GM23248 (cell line): Measurements from ENCODE around the gene KCNC3. TPM values are rescaled to one million over a fixed set of nuclear protein-coding genes. Genes with fewer than 3 reads are reported as not detected.

ENCODE experiments used
- DNase-seq: peaks from one replicate; pipeline ENCODE4 v3.0.0-alpha.2; 2015
- H2AFZ ChIP-seq: fragments of 200-600 bp; sonication (generic); 2 replicates; pipeline ENCODE4 v1.6.1; 2016; ENCODE audit warnings: antibody characterized with exemption
- H3F3A ChIP-seq: fragments of 200-600 bp; sonication (generic); 2 replicates; pipeline ENCODE4 v1.6.1; 2016; ENCODE audit warnings: mild to moderate bottlenecking, antibody characterized with exemption, mixed run types; ENCODE audit not compliant: insufficient read depth
- H3K27ac ChIP-seq: fragments of 200-600 bp; sonication (generic); 2 replicates; pipeline ENCODE4 v1.5.1; 2016; ENCODE audit warnings: mild to moderate bottlenecking
- H3K27me3 ChIP-seq: fragments of 200-600 bp; sonication (generic); replicated peaks from 2 replicates; pipeline ENCODE4 v1.6.1; 2016; ENCODE audit warnings: mild to moderate bottlenecking; ENCODE audit not compliant: insufficient read depth
- H3K36me3 ChIP-seq: fragments of 200-600 bp; sonication (generic); 2 replicates; pipeline ENCODE4 v1.6.1; 2016; ENCODE audit warnings: low read depth, mild to moderate bottlenecking
- H3K4me1 ChIP-seq: fragments of 200-600 bp; sonication (generic); 2 replicates; pipeline ENCODE4 v1.6.1; 2016; ENCODE audit warnings: mild to moderate bottlenecking; ENCODE audit not compliant: insufficient read depth
- H3K4me2 ChIP-seq: fragments of 200-600 bp; sonication (generic); one replicate; pipeline ENCODE4 v1.6.1; 2016; ENCODE audit warnings: mild to moderate bottlenecking; ENCODE audit not compliant: unreplicated experiment
- H3K4me3 ChIP-seq: fragments of 200-600 bp; sonication (generic); 2 replicates; pipeline ENCODE4 v1.5.1; 2016; ENCODE audit warnings: mild to moderate bottlenecking
- H3K79me2 ChIP-seq: fragments of 200-600 bp; sonication (generic); 2 replicates; pipeline ENCODE4 v1.6.1; 2016; ENCODE audit warnings: mild to moderate bottlenecking; ENCODE audit not compliant: insufficient read depth
- H3K9ac ChIP-seq: fragments of 200-600 bp; sonication (generic); 2 replicates; pipeline ENCODE4 v1.6.1; 2016; ENCODE audit warnings: mild to moderate bottlenecking
- H3K9me2 ChIP-seq: fragments of 200-600 bp; sonication (generic); 2 replicates; pipeline ENCODE4 v1.6.1; 2016; ENCODE audit warnings: mixed run types, mild to moderate bottlenecking, moderate library complexity; ENCODE audit not compliant: insufficient read depth
- H3K9me3 ChIP-seq: fragments of 200-600 bp; sonication (generic); one replicate; pipeline ENCODE4 v1.6.1; 2017; ENCODE audit warnings: low read depth
- H4K20me1 ChIP-seq: fragments of 200-600 bp; sonication (generic); 2 replicates; pipeline ENCODE4 v1.6.0; 2016; ENCODE audit not compliant: insufficient read depth
- EZH2 ChIP-seq: fragments of 200-600 bp; sonication (generic); IDR thresholded peaks from 2 replicates; pipeline ENCODE4 v1.6.1; 2018; ENCODE audit warnings: antibody characterized with exemption, mild to moderate bottlenecking; ENCODE audit not compliant: insufficient read depth, poor library complexity, severe bottlenecking
- EZH2phosphoT487 ChIP-seq: fragments of 200-600 bp; sonication (generic); IDR thresholded peaks from 2 replicates; pipeline ENCODE4 v1.6.1; 2018; ENCODE audit warnings: antibody characterized with exemption, moderate library complexity, mild to moderate bottlenecking, low read depth; ENCODE audit not compliant: insufficient read depth
- WGBS, 2 experiments: methylation state at CpG; one replicate each; pipeline ENCODE4 v1.1.6; 2015 to 2017; ENCODE audit warnings: low lambda C conversion rate in 2 of 2, low coverage in 1 of 2; ENCODE audit errors: missing lambda C conversion rate in 2 of 2; 5-methylcytosine and 5-hydroxymethylcytosine counted together
- in situ Hi-C: fragments of 300-500 bp; cut with MboI; formaldehyde crosslinking; loops from 2 replicates; pipeline ENCODE4 v1.15.0; 2020
- polyA plus RNA-seq: library from polyadenylated mRNA; unstranded; fragments of >200 nt; fragmentation: Nextera tagmentation; extraction: Ambion mirVana; gene quantifications from 2 replicates; pipeline ENCODE4 v1.2.1, GENCODE V29; 2016
- total RNA-seq: library from RNA; depleted of rRNA; stranded (reverse); fragments of >200 nt; shearing (Covaris generic); gene quantifications from 2 replicates; pipeline ENCODE4 v1.2.3, GENCODE V29; 2014

The KCNC3 gene
- total and polyA plus RNA-seq, 2 experiments from 2014 or later = under 0.01 to 0.04 TPM

DNA sequence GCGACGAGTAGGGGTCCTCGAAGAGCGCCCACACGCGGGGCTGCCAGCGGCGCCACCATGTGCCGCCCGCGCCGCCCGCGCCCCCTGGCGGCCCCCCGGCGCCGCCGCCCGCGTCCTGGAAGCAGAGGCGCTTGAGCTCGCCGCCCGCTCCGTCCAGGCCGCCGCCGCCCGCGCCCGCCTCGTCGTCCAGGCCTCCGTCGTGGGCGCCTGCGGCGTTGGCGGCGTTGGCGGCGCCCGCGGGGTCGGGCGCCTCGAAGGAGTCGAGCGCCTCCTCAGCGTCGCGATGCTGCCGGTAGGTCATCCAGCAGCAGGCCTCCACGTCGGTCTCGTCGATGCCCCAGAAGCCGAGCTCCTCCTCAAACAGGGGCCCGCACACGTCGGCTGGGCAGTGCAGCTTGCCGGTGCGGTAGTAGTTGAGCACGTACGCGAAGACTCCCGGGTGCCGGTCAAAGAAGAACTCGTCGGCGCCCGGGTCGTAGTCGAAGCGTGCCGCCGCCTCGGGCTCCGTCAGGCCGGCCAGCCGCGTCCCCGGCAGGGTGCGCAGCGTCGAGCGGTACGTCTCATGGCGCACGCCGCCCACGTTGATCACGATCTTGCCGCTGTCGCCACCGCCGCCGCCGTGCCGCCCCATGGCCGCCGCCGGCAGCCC, 829 bp downstream of the KCNC3 start:
- H3K4me2 ChIP-seq = no peak overlapping the region
- WGBS, 2 experiments = 3 to 6% methylated on average over 36 to 63 of the region's 104 CpGs
- peak; percentile 55 for DNase-seq
- H3K9me3 ChIP-seq = no peaks in the 10 kb centered on the region
- no peaks in the 10 kb centered on the region for H3F3A ChIP-seq
- H3K4me3 ChIP-seq = no peak overlapping the region
- H3K79me2 ChIP-seq = no peaks in the 10 kb centered on the region
- H4K20me1 ChIP-seq = no peaks in the 10 kb centered on the region
- no peaks in the 10 kb centered on the region for H3K36me3 ChIP-seq
- no peaks in the 10 kb centered on the region for H3K4me1 ChIP-seq
- TF ChIP-seq EZH2phosphoT487 (no peak), EZH2 (peak; percentile 73)
- H2AFZ ChIP-seq = no peak overlapping the region
- no peaks in the 10 kb centered on the region for H3K9me2 ChIP-seq
- peaks cover 54% of the 10 kb centered on the region for H3K27me3 ChIP-seq
- no peak overlapping the region for H3K27ac ChIP-seq
- no peak overlapping the region for H3K9ac ChIP-seq
- in situ Hi-C loops = no loop called here

DNA sequence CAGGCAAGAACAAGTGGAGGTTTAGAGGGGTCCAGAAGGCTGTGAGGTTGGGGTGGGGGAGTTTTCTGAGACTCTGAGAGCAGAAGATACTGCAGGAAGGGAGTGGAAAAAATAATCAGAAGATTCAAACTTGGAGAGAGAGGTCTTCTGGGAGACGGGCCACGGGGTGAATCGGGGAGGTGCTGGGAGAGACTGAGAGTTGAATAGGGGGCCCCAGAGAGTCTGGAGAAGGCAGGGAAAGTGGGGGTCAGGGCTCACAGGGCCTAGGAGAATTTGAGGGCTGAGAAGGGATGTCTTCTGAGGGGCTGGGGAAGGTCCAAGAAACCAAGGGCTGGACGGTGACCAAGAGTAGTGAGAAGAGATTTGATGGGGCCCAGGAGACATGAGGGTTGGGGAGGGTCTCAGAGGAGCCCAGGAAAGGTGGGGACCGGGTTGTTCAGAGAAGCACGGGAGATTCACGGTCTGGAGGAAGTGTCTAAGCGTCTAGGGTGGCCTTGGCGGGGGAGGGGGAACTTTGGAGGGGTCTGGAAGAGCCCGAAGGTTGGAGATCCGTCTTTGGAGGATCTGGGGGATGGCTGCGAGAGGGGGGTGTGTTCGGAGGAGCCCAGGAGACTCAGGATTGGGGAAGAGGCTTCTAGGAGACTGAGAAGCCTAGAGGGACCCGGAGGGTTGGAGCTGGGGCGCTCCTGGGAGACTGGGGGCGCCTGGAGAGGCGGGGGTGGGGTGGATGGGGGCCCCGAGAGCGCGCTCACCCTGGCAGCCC, 1.5 kb downstream of the KCNC3 start:
- WGBS, 2 experiments = 3 to 8% methylated on average over 5 to 15 of the region's 20 CpGs
- Histone ChIP-seq H3K4me2 (no peak overlapping the region), H3K36me3 (no peaks in the 10 kb centered on the region), H3K4me1 (no peaks in the 10 kb centered on the region), H4K20me1 (no peaks in the 10 kb centered on the region), H3K4me3 (no peak overlapping the region), H3K27ac (no peak overlapping the region), H3K27me3 (peaks cover 49% of the 10 kb centered on the region), H3K79me2 (no peaks in the 10 kb centered on the region), H3K9me2 (no peaks in the 10 kb centered on the region), H3K9me3 (no peaks in the 10 kb centered on the region), H2AFZ (no peak overlapping the region), H3F3A (no peaks in the 10 kb centered on the region), H3K9ac (no peak overlapping the region)
- in situ Hi-C loops = no loop called here
- TF ChIP-seq EZH2phosphoT487 (no peak), EZH2 (no peak)
- no peak for DNase-seq

DNA sequence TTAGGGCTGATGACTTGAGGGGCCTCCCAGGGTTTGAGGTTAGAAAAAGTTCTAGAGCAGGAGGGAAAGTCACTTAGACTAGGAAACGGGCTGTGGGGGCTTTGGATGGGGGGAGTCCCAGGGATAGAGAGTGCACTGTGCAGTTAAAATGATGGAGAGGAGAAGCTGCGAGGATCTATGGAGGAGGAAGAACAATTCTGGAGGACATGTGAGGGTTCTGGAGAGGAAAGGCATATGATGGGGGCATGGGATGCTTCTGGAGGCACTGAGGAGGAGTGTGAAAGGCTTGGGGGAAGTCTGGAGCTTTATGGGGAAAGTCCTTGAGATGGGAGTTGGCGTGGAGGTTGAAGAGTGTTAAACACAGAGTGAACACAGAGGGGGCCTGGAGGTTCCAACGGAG, 2.2 kb downstream of the KCNC3 start:
- no peaks in the 10 kb centered on the region for H4K20me1 ChIP-seq
- no peak overlapping the region for H3K27ac ChIP-seq
- H3K4me3 ChIP-seq = no peak overlapping the region
- H3K27me3 ChIP-seq = peaks cover 43% of the 10 kb centered on the region
- no peaks in the 10 kb centered on the region for H3K4me1 ChIP-seq
- no peak overlapping the region for H3K9ac ChIP-seq
- H3K36me3 ChIP-seq = no peaks in the 10 kb centered on the region
- no peaks in the 10 kb centered on the region for H3K9me3 ChIP-seq
- no peak overlapping the region for H3K4me2 ChIP-seq
- 6 to 8% methylated on average over 4 of the region's 4 CpGs for WGBS, 2 experiments
- in situ Hi-C loops = no loop called here
- no peaks in the 10 kb centered on the region for H3K79me2 ChIP-seq
- no peaks in the 10 kb centered on the region for H3K9me2 ChIP-seq
- TF ChIP-seq EZH2phosphoT487 (no peak), EZH2 (no peak)
- H3F3A ChIP-seq = no peaks in the 10 kb centered on the region
- no peak overlapping the region for H2AFZ ChIP-seq
- no peak for DNase-seq

DNA sequence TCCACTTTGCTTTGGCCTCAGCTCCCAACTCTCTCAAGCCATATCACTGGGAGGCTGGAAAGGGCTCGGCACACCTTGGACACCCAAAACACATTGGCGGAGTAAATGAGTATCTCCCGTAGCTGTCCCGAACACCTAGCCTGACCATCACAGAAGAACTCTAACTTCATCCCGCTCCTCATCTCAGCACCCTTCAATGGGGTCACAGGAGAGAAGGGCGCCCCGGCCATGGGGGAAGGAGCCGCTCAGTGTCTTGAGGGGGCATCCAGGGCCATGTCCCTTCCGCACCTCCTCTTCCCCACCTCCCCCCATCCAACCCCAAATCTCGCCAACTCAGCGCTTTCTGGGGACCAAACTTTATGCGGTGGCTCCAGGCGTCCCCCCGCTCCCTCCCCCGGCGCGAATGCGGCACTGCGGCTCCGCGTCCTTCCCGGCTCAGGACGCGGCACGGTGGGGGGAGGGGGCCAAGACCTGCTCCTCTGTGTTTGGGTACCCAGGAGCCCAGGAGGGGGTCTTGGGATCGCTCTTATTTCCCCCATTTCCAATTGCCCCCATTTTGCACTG, 3.0 kb downstream of the KCNC3 start:
- H4K20me1 ChIP-seq = no peaks in the 10 kb centered on the region
- WGBS, 2 experiments = 3 to 6% methylated on average over 25 to 26 of the region's 26 CpGs
- in situ Hi-C loops = no loop called here

More for the DNA sequence above, 3.0 kb downstream of the KCNC3 start:
- H3K9me3 ChIP-seq = no peaks in the 10 kb centered on the region
- DNase-seq = no peak
- H3K9me2 ChIP-seq = no peaks in the 10 kb centered on the region
- no peaks in the 10 kb centered on the region for H3K36me3 ChIP-seq
- no peaks in the 10 kb centered on the region for H3K4me1 ChIP-seq
- H3F3A ChIP-seq = no peaks in the 10 kb centered on the region
- peaks cover 35% of the 10 kb centered on the region for H3K27me3 ChIP-seq
- H3K9ac ChIP-seq = no peak overlapping the region
- no peaks in the 10 kb centered on the region for H3K79me2 ChIP-seq
- H3K4me2 ChIP-seq = no peak overlapping the region
- H3K27ac ChIP-seq = no peak overlapping the region
- no peak overlapping the region for H3K4me3 ChIP-seq
- no peak overlapping the region for H2AFZ ChIP-seq
- no peak for TF ChIP-seq EZH2phosphoT487
- no peak for TF ChIP-seq EZH2
